GM19193 (cell line): ENCODE measurements around the gene MST1.

Experiments used
- POLR2A ChIP-seq: IDR thresholded peaks from 4 replicates; pipeline ENCODE4 v1.6.1; 2011; ENCODE audit not compliant: insufficient read depth, insufficient read length; ENCODE audit errors: extremely low read depth

MST1 gene

DNA sequence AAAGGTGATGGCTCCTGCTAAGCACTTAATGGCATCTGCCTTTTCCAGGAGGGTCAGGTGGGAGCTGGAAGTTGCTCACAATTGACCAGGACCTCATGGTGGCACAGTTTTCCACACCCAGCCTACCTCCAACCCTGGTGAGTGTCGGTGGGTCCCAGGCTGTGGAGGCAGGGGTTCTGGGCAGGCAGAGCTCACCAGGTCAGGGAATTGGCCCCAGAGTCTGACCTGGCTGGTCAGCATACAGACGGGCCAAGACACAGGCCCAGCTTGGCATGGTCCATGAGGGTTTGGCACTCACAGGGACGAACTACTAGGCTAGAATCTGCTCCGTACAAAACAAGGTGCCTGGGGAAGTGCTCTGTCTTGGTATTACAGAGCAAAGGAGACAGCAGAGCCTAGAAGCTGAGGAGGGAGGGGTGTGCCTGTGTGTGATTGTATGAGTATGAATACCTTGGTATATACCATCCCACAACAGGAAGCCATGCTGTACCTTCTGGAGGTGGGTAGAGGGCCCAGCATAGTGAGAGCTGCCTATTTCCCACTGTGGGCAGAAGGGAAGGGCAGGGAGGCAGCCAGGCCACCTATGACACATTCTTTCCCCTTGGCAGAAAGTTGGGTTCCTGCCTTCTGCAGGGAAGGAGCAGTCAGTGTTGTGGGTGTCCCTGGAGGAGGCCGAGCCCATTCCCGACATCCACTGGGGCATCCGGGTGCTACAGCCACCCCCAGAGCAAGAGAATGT, 8.6 kb downstream of the MST1 start:
- no peak for TF ChIP-seq POLR2A

- TF ChIP-seq POLR2A: no peak
These were observed 13.4 kb downstream of the MST1 start for GRCh38 chr3:49675912-49676311.

DNA sequence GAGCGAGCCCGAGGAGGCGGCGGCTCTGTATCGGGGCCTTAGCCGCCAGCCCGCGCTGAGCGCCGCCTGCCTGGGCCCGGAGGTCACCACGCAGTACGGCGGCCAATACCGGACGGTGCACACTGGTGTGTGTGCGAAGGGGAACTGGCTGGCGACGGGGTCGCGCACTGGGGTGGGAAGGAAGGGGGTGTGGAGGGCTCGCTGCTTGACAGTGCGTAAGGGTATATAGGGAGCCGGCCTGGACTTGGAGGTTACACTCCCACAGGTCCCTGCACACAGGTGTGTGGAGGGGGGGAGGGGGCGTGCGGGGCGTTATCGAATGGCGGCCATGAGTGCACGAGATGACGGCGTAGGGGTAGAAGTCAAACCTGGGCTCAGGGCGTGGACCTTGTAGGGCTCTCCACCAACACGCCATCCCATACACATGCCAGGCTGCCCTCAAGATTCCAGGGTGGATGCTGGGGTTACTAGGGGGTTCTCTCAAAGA, 14.7 kb downstream of the MST1 start:
- TF ChIP-seq POLR2A: no peak

DNA sequence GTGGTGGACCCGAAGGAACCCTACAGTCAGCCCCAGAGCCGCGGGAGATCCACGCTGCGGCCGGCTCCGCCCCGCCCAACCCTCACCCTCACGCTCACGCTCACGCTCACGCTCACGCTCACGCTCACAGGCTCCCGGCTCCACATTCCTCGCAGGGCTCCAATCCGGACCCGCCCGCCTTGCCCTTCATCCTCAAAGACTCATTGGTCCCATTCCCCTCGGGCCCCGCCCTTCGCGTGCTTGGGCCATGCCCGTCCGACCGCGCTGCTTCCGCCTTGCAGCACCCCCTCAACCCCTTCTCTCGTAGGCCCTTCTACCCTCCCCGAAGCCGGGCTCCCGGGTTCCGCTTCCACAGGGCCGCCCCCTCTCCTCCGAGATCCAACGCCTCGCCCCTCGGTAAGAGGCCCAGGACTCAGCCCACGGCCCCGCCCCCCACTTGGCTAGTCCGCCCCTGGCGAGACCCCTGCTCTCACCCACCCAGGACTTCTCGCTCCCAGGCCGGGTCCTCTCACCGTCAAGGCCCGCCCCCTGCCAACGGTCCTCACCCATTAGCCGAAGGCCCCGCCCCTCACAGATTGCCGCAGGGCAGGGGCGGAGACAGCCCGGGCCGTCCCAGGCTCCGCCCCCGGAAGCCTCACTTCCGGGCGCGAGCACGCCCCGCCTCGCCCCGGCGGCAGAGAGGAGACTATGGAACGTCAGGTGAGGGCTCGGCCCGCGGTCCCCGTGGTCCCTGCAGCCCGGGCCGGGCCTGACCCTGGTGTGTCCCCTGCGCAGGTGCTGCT, 15.4 kb downstream of the MST1 start, which contains the start of gene APEH:
TSS of gene APEH (plus strand) at position 637 of the 782 bp plus-strand sequence. CDS start at position 688, 51 bp downstream.
- peak; percentile 85 for TF ChIP-seq POLR2A

- TF ChIP-seq POLR2A: no peak
These were observed 16.1 kb downstream of the MST1 start for GRCh38 chr3:49673121-49673714.

DNA sequence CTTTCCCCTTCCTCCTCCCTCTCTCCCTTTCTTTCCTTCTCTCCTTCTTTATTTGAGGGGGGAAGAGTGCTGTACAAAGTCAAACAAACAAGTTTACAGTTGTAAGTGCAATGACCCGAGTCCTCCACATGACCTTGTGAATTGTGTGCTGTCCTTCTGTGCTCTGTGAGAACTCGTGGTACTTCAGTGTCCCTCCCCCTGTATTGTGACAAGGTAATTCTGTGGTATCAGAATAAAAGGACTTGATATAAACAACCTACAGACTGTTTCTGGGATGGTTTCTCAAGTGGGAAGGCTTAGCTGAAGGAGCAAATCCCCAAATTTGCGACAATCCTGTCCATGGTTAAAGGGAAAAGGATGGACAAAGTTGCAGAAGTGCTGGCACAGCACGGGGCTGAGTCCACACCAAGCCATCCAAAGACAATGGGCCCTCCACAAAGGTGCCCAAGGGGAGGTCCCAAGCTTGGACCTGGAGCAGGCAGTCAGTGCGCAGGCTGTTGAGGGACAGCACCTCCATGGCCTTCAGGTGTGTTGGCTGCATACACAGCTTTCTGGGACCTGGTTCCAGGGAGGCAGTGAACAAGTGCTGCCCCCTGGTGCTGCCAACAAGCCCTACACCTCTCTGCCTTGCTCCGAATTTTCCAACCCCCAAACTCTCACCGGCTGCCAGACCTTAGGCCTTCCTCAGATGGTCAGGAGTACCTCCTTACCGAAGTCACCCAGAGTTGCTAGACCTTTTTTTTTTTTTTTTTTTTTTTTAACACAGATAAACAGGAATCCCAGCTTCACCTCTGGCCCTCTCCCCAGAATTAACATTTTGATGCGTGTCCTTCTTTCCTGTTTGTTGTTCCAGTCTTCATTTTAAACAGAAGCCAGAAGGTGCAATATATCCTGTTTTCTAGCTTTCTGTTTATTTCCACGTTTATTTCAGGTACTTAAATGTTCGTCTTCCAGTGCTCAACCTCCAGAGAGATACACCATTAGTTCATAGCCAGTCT, 17.7 kb downstream of the MST1 start:
- no peak for TF ChIP-seq POLR2A

DNA sequence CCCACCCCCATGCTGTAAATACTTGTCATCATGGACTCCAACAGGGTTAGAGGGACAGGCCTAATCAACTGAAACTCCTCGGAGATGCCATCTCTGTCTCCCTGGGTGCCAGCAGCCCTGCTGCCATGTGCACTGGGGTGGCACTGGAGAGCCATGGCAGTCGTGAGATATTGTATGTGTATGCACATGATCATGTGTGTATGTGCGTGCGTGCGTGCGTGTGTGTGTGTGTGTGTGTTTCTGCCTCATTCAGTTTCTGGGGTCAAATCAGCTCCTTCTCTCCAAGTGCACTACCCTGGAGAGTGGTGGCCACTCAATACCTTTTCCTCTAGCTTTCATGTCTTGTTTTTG, 18.4 kb downstream of the MST1 start:
- TF ChIP-seq POLR2A: no peak

GRCh38 chr3:49669352-49669751, 19.9 kb downstream of the MST1 start:
- TF ChIP-seq POLR2A: no peak

GRCh38 chr3:49668861-49669260, 20.4 kb downstream of the MST1 start:
- no peak for TF ChIP-seq POLR2A

- no peak for TF ChIP-seq POLR2A
These were observed 20.9 kb downstream of the MST1 start for GRCh38 chr3:49668414-49668797.

- TF ChIP-seq POLR2A: no peak
These were observed 21.4 kb downstream of the MST1 start for GRCh38 chr3:49667701-49668413.

DNA sequence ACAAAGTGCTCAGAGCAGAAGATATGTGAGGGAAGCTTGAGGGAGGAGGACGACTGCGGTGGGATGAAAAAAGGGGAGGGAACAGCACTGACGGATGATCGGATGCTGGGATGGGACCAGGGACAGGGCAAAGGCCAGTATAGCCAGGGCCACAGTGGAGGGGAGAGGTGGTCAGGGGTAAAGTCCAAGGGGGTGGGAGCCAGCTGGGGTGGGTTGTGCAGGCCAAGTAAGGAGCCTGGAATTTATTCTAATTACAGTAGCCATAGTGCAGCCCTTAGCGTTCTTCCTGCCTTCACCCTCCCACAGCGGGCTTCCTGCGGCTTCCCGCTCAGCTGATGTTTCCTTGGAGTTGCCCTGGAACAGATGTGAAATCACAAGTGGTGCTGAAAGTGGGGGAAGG, 22.7 kb downstream of the MST1 start:
- TF ChIP-seq POLR2A: no peak

DNA sequence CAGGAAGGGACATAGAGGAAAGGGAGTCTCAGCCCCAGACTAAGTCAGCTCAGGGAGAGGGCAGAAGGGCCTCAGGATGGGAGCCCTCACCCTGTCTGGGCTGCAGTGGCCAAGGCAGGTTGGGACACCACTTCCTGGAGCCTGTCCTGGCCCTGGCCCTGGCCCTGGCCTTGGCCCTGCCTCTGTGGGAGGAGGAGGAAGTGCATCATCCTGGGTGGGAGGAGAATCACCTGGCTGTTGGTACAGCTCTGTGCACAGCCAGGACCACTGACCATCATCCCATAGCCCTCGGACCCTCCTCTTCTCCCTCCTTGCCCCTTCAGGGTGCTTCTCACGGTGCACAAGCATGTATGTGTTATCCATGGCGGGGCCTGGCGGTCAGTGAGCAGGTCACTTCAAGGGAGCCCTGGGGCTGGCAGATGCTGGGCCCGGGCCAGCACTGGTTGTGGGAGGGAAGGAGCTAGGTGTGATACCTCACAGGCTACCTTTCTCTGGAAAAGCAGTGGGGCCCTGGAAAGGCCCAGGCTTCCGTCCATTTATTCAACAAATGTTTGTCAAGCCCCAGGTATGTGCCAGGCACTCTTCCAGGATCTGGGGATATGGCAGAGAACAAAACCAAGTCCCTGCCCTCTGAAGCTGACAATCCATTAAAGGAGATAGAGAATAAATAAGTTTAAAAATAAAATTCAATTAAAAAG, 23.3 kb downstream of the MST1 start:
- TF ChIP-seq POLR2A: no peak
